PFSK-1 (cell line): ENCODE results near the gene LRBA.

ENCODE experiments used
- FOXP2 ChIP-seq: optimal IDR thresholded peaks from 2 replicates; pipeline ENCODE3; 2011; ENCODE audit warnings: borderline replicate concordance, control low read depth, inconsistent platforms; ENCODE audit not compliant: insufficient read depth; ENCODE audit errors: extremely low read length, extremely low read depth
- POLR2AphosphoS5 ChIP-seq: IDR thresholded peaks from 2 replicates; pipeline ENCODE4 v1.6.1; 2012; ENCODE audit warnings: low read depth, mild to moderate bottlenecking, control low read depth, low read length, moderate library complexity
- REST ChIP-seq, 2 experiments: IDR thresholded peaks; 2 replicates each; pipeline versions ENCODE4 v1.6.1 to v1.8.0; 2011 to 2012; ENCODE audit warnings: low read depth in 2 of 2, low read length in 2 of 2, control low read depth in 1 of 2, inconsistent platforms in 1 of 2, mild to moderate bottlenecking in 1 of 2, moderate library complexity in 1 of 2; ENCODE audit not compliant: insufficient read depth in 1 of 2
- SIN3A ChIP-seq: IDR thresholded peaks from 2 replicates; pipeline ENCODE4 v1.6.1; 2012; ENCODE audit warnings: mild to moderate bottlenecking, low read length, moderate library complexity, borderline replicate concordance; ENCODE audit not compliant: insufficient read depth
- TAF1 ChIP-seq: IDR thresholded peaks from 2 replicates; pipeline ENCODE4 v1.6.1; 2012; ENCODE audit warnings: low read length, control low read depth, borderline replicate concordance; ENCODE audit not compliant: insufficient read depth

GRCh38 chr4:151052785-151053184, 37.7 kb upstream of the LRBA start:
- no peak for TF ChIP-seq POLR2AphosphoS5
- TF ChIP-seq REST (IDR thresholded peaks at IDR 0.05; ENCODE audit: insufficient read depth in 1 of 2, low read depth in 2 of 2, low read length in 2 of 2): no peak
- TF ChIP-seq SIN3A: no peak
- no peak for TF ChIP-seq TAF1
- TF ChIP-seq FOXP2: no peak
